ENCODE data around the gene BRAT1. TPM values are rescaled to one million over a fixed set of nuclear protein-coding genes. Genes with fewer than 3 reads are reported as not detected.
A peak's percentile ranks its signal among the peaks of the same experiment; 100 is the strongest.

Gene BRAT1
- total RNA-seq, 1 experiment from 2014 or later: 50.0 TPM

DNA sequence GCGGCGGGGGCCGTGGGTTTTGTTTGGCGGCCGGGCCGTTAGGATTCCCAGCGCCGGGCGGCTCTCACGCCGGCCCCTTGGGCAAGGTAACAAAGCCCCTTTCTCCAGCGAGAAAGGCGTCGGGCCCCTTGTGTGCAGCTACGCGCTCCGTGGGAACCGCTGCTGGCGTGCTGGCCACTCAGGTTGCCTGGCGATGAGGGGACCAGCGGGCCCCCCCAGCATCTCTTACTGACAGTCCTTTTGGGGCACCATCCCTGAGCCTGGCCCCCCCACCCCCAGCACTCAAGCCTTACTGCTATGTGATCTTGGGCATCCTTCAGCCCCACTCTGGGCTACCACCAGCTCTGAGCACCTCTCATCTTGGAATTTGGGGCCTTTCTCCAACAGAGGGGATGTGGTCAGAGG is 34.0 kb downstream of the BRAT1 start:
- CTCF ChIA-PET: interaction anchor here (0.6 to 1.3 kb wide), 4 partner anchors 43 to 188 kb away, joined by 3 to 4 read pairs (median 4); no protein-coding TSS in a partner anchor
- Mint-ChIP-seq H3K4me1 (peaks cover 51% of the 10 kb centered on the region), H3K36me3 (peaks cover 3% of the 10 kb centered on the region; the same call in 1 of the 2 replicates), H3K27me3 (ENCODE audit: low read depth) (peaks cover 24% of the 10 kb centered on the region), H3K27ac (no peak overlapping the region), H3K9me3 (no peaks in the 10 kb centered on the region), H3K4me3 (peak overlapping the region; percentile 53)
- TF ChIP-seq NR2C2 (CRISPR knock-in tag; IDR thresholded peaks at IDR 0.05): no peak
- TF ChIP-seq, protein P1, sequence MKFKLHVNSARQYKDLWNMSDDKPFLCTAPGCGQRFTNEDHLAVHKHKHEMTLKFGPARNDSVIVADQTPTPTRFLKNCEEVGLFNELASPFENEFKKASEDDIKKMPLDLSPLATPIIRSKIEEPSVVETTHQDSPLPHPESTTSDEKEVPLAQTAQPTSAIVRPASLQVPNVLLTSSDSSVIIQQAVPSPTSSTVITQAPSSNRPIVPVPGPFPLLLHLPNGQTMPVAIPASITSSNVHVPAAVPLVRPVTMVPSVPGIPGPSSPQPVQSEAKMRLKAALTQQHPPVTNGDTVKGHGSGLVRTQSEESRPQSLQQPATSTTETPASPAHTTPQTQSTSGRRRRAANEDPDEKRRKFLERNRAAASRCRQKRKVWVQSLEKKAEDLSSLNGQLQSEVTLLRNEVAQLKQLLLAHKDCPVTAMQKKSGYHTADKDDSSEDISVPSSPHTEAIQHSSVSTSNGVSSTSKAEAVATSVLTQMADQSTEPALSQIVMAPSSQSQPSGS (CRISPR knock-in tag; IDR thresholded peaks at IDR 0.05; ENCODE audit: borderline replicate concordance, low read depth): no peak
- TF ChIP-seq, protein P2, sequence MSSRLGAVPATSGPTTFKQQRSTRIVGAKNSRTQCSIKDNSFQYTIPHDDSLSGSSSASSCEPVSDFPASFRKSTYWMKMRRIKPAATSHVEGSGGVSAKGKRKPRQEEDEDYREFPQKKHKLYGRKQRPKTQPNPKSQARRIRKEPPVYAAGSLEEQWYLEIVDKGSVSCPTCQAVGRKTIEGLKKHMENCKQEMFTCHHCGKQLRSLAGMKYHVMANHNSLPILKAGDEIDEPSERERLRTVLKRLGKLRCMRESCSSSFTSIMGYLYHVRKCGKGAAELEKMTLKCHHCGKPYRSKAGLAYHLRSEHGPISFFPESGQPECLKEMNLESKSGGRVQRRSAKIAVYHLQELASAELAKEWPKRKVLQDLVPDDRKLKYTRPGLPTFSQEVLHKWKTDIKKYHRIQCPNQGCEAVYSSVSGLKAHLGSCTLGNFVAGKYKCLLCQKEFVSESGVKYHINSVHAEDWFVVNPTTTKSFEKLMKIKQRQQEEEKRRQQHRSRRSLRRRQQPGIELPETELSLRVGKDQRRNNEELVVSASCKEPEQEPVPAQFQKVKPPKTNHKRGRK (CRISPR knock-in tag; IDR thresholded peaks at IDR 0.05; ENCODE audit: borderline replicate concordance): no peak
- no peak for TF ChIP-seq E2F1 (CRISPR knock-in tag; IDR thresholded peaks at IDR 0.05)
- POLR2A ChIA-PET: interaction anchor here (0.7 kb wide), 2 partner anchors 50 to 183 kb away, joined by 3 read pairs; no protein-coding TSS in a partner anchor
- ATAC-seq (no peak), DNase-seq (ENCODE audit: low spot score) (no peak)

DNA sequence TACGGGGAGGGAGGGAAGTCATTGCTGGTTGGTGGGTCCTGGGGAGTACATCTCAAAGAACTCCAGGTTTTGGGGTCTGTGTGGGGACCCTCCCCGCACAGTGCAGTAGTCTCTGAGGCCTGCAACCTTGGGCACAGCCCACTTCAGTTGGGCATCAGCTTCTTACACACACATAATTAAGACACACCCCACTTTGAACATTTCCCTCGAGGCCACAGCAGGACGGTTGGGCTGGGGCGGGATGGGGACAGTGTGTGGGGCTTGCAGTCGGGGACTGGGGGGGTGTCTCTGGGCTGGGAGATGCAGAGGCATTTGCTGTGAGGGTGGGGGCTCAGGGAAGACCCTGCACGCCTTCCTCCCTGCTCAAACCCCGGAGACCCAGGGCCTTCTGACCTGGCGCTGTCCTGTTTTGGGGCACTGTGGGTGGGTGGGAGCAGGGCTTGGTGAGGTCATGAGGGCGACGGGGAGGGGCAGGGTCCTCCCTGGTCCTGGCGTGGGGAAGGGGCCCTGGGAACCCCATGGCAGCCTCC is 34.5 kb downstream of the BRAT1 start:
- Mint-ChIP-seq H3K27me3 (ENCODE audit: low read depth) (peaks cover 24% of the 10 kb centered on the region), H3K36me3 (0 out of 2 replicates have a peak, but pooled peaks cover 1% of the 10 kb centered on the region), H3K27ac (no peak overlapping the region), H3K9me3 (no peaks in the 10 kb centered on the region), H3K4me3 (peak overlapping the region; percentile 85), H3K4me1 (peaks cover 48% of the 10 kb centered on the region)
- no peak for DNase-seq (ENCODE audit: low spot score)
- no peak for ATAC-seq
- POLR2A ChIA-PET: interaction anchor here (0.7 to 1.0 kb wide), 2 partner anchors 184 to 189 kb away, joined by 3 read pairs; no protein-coding TSS in a partner anchor
- CTCF ChIA-PET: interaction anchor here (0.6 to 1.2 kb wide), 5 partner anchors 43 to 88 kb away, joined by 3 to 6 read pairs (median 3); no protein-coding TSS in a partner anchor
- TF ChIP-seq ZSCAN18 (CRISPR knock-in tag; IDR thresholded peaks at IDR 0.05) (no peak), SMAD4 (CRISPR knock-in tag; IDR thresholded peaks at IDR 0.05) (no peak), NFE2L1 (CRISPR knock-in tag; IDR thresholded peaks at IDR 0.05) (no peak), JAZF1 (CRISPR knock-in tag; IDR thresholded peaks at IDR 0.05) (no peak), MYBL2 (CRISPR knock-in tag; IDR thresholded peaks at IDR 0.05) (no peak), AR (CRISPR knock-in tag; IDR thresholded peaks at IDR 0.05) (no peak)
- TF ChIP-seq, protein P3, sequence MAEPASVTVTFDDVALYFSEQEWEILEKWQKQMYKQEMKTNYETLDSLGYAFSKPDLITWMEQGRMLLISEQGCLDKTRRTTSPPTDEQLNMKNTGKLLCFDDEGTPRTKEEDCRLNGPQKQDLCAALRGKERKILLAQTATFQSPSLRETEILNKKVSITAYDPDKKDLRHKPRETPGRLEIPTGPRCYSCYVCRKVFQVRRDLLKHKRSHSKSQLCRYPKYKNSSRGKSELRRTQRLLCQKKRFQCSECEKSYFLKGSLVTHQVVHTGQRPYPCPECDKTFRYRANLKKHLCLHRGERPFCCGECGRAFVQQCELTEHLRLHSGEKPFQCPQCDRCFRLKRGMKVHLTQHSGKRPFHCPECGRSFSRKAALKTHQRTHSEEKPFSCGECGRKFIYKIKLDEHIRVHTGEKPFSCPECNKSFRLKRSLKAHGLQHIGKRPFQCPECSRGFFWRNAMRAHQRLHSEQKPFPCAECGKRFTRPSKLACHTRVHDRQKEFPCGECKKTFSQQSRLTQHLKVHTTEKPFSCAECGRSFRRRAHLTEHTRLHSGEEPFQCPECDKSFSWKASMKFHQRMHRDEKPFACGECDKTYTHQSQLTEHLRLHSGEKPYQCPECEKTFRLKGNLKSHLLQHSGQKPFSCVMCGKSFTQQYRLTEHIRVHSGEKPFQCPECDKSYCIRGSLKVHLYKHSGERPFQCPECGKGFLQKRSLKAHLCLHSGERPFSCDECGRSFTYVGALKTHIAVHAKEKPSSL (CRISPR knock-in tag; conservative IDR thresholded peaks at IDR 0.05): no peak
- TF ChIP-seq, protein P4, sequence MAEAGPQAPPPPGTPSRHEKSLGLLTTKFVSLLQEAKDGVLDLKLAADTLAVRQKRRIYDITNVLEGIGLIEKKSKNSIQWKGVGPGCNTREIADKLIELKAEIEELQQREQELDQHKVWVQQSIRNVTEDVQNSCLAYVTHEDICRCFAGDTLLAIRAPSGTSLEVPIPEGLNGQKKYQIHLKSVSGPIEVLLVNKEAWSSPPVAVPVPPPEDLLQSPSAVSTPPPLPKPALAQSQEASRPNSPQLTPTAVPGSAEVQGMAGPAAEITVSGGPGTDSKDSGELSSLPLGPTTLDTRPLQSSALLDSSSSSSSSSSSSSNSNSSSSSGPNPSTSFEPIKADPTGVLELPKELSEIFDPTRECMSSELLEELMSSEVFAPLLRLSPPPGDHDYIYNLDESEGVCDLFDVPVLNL (CRISPR knock-in tag; IDR thresholded peaks at IDR 0.05; ENCODE audit: borderline replicate concordance, low read depth): no peak
- TF ChIP-seq, protein P5, sequence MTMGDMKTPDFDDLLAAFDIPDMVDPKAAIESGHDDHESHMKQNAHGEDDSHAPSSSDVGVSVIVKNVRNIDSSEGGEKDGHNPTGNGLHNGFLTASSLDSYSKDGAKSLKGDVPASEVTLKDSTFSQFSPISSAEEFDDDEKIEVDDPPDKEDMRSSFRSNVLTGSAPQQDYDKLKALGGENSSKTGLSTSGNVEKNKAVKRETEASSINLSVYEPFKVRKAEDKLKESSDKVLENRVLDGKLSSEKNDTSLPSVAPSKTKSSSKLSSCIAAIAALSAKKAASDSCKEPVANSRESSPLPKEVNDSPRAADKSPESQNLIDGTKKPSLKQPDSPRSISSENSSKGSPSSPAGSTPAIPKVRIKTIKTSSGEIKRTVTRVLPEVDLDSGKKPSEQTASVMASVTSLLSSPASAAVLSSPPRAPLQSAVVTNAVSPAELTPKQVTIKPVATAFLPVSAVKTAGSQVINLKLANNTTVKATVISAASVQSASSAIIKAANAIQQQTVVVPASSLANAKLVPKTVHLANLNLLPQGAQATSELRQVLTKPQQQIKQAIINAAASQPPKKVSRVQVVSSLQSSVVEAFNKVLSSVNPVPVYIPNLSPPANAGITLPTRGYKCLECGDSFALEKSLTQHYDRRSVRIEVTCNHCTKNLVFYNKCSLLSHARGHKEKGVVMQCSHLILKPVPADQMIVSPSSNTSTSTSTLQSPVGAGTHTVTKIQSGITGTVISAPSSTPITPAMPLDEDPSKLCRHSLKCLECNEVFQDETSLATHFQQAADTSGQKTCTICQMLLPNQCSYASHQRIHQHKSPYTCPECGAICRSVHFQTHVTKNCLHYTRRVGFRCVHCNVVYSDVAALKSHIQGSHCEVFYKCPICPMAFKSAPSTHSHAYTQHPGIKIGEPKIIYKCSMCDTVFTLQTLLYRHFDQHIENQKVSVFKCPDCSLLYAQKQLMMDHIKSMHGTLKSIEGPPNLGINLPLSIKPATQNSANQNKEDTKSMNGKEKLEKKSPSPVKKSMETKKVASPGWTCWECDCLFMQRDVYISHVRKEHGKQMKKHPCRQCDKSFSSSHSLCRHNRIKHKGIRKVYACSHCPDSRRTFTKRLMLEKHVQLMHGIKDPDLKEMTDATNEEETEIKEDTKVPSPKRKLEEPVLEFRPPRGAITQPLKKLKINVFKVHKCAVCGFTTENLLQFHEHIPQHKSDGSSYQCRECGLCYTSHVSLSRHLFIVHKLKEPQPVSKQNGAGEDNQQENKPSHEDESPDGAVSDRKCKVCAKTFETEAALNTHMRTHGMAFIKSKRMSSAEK (CRISPR knock-in tag; IDR thresholded peaks at IDR 0.05; ENCODE audit: borderline replicate concordance): no peak
- TF ChIP-seq, protein P6, sequence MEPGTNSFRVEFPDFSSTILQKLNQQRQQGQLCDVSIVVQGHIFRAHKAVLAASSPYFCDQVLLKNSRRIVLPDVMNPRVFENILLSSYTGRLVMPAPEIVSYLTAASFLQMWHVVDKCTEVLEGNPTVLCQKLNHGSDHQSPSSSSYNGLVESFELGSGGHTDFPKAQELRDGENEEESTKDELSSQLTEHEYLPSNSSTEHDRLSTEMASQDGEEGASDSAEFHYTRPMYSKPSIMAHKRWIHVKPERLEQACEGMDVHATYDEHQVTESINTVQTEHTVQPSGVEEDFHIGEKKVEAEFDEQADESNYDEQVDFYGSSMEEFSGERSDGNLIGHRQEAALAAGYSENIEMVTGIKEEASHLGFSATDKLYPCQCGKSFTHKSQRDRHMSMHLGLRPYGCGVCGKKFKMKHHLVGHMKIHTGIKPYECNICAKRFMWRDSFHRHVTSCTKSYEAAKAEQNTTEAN (CRISPR knock-in tag; IDR thresholded peaks at IDR 0.05): no peak

All from WTC11 (cell line).